ENCODE measurements around the gene THY1. TPM values are rescaled to one million over a fixed set of nuclear protein-coding genes. Genes with fewer than 3 reads are reported as not detected.

THY1 gene
- total RNA-seq, 1 donor from 2014 or later = not detected

- CTCF ChIA-PET = no interaction called here
- no peaks in the 10 kb centered on the region for H3K36me3 Mint-ChIP-seq (ENCODE audit: low read depth)
- intact Hi-C loops (cut with micrococcal nuclease) = no loop called here
- no peaks in the 10 kb centered on the region for H3K9me3 Mint-ChIP-seq
- peaks cover 66% of the 10 kb centered on the region for H3K27me3 Mint-ChIP-seq
- peaks cover 17% of the 10 kb centered on the region for H3K4me1 Mint-ChIP-seq
- H3K4me3 Mint-ChIP-seq = no peak overlapping the region
- POLR2A ChIA-PET = no interaction called here
- no peak for TF ChIP-seq CTCF (IDR thresholded peaks at IDR 0.05)
- DNase-seq (no peak), ATAC-seq (ENCODE audit: low read depth) (no peak)
- no peak overlapping the region for H3K27ac Mint-ChIP-seq
Observed at GRCh38 chr11:119420631-119421030, 2.3 kb downstream of the THY1 start.

- CTCF ChIA-PET = no interaction called here
- POLR2A ChIA-PET = no interaction called here
- Mint-ChIP-seq H3K36me3 (ENCODE audit: low read depth) (no peaks in the 10 kb centered on the region), H3K27ac (no peak overlapping the region), H3K27me3 (peaks cover 64% of the 10 kb centered on the region), H3K4me1 (peaks cover 17% of the 10 kb centered on the region), H3K4me3 (no peak overlapping the region), H3K9me3 (no peaks in the 10 kb centered on the region)
- intact Hi-C loops (cut with micrococcal nuclease) = no loop called here
- TF ChIP-seq CTCF (IDR thresholded peaks at IDR 0.05) = no peak
- ATAC-seq (ENCODE audit: low read depth) = no peak
- no peak for DNase-seq
Observed at GRCh38 chr11:119419834-119420492, 3.0 kb downstream of the THY1 start.

GRCh38 chr11:119419246-119419645, 3.7 kb downstream of the THY1 start:
- ChIA-PET CTCF (no interaction called here), POLR2A (no interaction called here)
- peaks cover 62% of the 10 kb centered on the region for H3K27me3 Mint-ChIP-seq
- no peak overlapping the region for H3K4me3 Mint-ChIP-seq
- no peak for ATAC-seq (ENCODE audit: low read depth)
- peaks cover 17% of the 10 kb centered on the region for H3K4me1 Mint-ChIP-seq
- H3K27ac Mint-ChIP-seq = no peak overlapping the region
- no peaks in the 10 kb centered on the region for H3K36me3 Mint-ChIP-seq (ENCODE audit: low read depth)
- TF ChIP-seq CTCF (IDR thresholded peaks at IDR 0.05) = no peak
- intact Hi-C loops (cut with micrococcal nuclease) = no loop called here
- DNase-seq = no peak
- peaks cover 5% of the 10 kb centered on the region for H3K9me3 Mint-ChIP-seq

- DNase-seq (no peak), ATAC-seq (ENCODE audit: low read depth) (no peak)
- ChIA-PET CTCF (no interaction called here), POLR2A (no interaction called here)
- peaks cover 16% of the 10 kb centered on the region for H3K4me1 Mint-ChIP-seq
- intact Hi-C loops (cut with micrococcal nuclease) = no loop called here
- peaks cover 5% of the 10 kb centered on the region for H3K9me3 Mint-ChIP-seq
- H3K27me3 Mint-ChIP-seq = peaks cover 58% of the 10 kb centered on the region
- H3K36me3 Mint-ChIP-seq (ENCODE audit: low read depth) = no peaks in the 10 kb centered on the region
- no peak overlapping the region for H3K4me3 Mint-ChIP-seq
- TF ChIP-seq CTCF (IDR thresholded peaks at IDR 0.05) = no peak
- no peak overlapping the region for H3K27ac Mint-ChIP-seq
Observed at GRCh38 chr11:119418759-119419158, 4.2 kb downstream of the THY1 start.

- no peak for TF ChIP-seq CTCF (IDR thresholded peaks at IDR 0.05)
- Mint-ChIP-seq H3K4me1 (peaks cover 13% of the 10 kb centered on the region), H3K36me3 (ENCODE audit: low read depth) (no peaks in the 10 kb centered on the region), H3K9me3 (peaks cover 5% of the 10 kb centered on the region), H3K27ac (no peak overlapping the region), H3K4me3 (no peak overlapping the region), H3K27me3 (peaks cover 54% of the 10 kb centered on the region)
- intact Hi-C loops (cut with micrococcal nuclease) = no loop called here
- ATAC-seq (ENCODE audit: low read depth) (no peak), DNase-seq (no peak)
- POLR2A ChIA-PET = no interaction called here
- CTCF ChIA-PET = no interaction called here
Observed at GRCh38 chr11:119417726-119418540, 5.0 kb downstream of the THY1 start.

Data from activated B cell treated with CpG ODN at 0.5 μM for 24 hours (primary cell).